Measurements from ENCODE around the gene SHANK2. TPM values are rescaled to one million over a fixed set of nuclear protein-coding genes. Genes with fewer than 3 reads are reported as not detected.
A peak's percentile ranks its signal among the peaks of the same experiment; 100 is the strongest.
"Not testable (repeated sequence)": the region's sequence is repeated elsewhere in the genome, so short reads cannot be mapped to it uniquely, and the experiment has no call there.

SHANK2 gene
- total RNA-seq, 1 experiment from 2014 or later, result not detected

GRCh38 chr11:71245601-71246391 lies 6.6 kb downstream of the SHANK2 start:
- DNase-seq (ENCODE audit: low read depth), result no peak

- no peak for DNase-seq (ENCODE audit: low read depth)
Measured at GRCh38 chr11:71244116-71244810, 8.1 kb downstream of the SHANK2 start.

GRCh38 chr11:71242391-71242790 lies 10.0 kb downstream of the SHANK2 start:
- DNase-seq (ENCODE audit: low read depth), result no peak

DNA sequence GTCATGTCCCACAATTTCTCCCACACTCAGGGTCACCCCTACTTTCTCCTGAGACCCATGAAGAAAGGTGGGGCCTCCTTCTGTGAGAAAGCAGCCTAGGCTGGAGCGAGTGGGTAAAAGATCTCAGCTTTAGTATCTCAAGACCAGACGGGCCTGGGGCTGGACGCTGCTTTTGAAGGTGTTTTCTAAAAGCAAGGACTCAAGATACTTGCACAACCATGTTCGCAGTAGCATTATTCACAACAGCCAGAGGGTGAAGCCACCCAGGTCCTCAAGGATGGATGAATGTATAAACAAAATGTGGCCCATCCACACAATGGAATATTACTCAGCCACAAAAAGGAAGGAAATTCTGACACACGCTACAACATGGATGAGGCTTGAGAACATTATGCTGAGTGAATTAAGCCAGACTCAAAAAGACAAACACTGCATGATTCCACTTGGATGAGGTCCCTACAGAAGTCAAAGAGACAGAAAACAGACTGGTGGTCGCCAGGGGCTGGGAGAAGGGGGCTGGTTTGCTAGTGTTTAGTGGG lies 10.6 kb downstream of the SHANK2 start:
- DNase-seq (ENCODE audit: low read depth), result no peak

DNA sequence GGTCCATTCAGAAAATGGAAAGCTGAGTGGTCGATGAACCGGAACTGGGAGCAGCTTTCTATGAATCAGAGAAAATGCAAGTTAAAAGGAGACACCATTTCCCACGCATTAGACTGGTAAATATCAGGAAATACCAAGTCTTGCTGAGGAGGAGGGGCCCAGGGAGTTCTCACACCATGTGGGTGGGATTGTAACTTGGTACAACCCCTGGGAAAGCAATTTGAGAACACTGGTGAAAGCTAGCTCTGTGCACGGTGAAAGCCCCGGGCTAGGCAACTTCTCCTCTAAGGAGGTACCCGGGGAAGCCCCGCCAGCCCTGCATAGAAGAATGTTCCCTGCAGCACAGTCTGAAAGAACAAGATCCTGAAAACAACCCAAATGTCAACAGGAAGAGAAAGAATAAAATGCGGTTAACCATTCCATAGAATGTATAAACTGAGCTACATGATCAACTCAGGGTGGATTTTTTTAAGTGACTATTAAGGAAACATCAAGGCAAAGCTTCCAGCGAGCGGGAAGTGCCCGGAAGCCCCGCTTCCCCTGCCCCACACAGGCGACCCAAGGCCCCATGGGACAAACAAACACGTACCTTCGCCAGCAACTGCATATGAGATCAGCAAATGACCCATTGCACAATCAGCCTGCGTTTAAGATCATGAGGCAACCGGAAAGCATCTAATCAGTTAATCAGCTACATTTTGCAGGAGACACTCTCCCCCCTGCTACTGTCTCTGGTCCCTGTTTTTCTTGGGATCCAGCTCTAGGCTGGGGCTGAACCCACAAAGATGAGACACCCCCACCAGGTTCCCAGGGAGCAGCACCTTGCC lies 11.3 kb downstream of the SHANK2 start:
- peak; percentile 83 for DNase-seq (ENCODE audit: low read depth)

DNA sequence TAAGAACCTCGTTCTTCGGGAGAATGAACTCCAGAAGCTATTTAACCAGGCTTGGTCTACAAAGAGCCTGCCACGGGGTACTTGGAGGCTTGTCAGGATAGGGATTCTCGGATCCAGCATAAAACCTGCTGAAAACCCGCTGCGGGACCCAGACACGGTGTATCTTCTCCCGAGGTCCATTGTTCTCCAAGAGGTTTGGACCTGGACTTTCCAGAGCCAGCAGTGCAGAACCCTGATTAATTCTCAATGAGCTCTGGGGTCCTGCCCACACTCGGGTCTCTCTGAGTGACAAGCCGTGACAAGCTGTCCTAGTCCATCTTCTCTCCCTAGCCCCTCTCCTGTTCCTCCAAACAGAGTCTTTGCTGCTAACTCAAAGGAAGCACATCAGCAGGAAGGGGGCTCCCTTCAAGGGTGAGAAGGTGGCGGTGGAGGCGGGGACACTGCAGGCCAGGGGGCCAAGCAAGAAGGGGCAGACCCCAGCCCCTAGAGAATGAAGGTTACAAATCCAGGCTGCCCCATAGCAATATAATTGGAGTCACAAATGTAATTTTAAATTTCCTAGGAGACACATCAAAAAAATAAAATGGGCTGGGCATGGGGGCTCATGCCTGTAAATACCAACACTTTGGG lies 12.2 kb downstream of the SHANK2 start:
- DNase-seq (ENCODE audit: low read depth), result no peak

GRCh38 chr11:71239581-71239980 lies 12.8 kb downstream of the SHANK2 start:
- DNase-seq (ENCODE audit: low read depth), result no peak

- no peak for DNase-seq (ENCODE audit: low read depth)
Measured at GRCh38 chr11:71238941-71239340, 13.4 kb downstream of the SHANK2 start.

- no peak for DNase-seq (ENCODE audit: low read depth)
Measured at GRCh38 chr11:71238285-71238875, 14.0 kb downstream of the SHANK2 start.

- DNase-seq (ENCODE audit: low read depth), result no peak
Measured at GRCh38 chr11:71237853-71238252, 14.5 kb downstream of the SHANK2 start.

DNA sequence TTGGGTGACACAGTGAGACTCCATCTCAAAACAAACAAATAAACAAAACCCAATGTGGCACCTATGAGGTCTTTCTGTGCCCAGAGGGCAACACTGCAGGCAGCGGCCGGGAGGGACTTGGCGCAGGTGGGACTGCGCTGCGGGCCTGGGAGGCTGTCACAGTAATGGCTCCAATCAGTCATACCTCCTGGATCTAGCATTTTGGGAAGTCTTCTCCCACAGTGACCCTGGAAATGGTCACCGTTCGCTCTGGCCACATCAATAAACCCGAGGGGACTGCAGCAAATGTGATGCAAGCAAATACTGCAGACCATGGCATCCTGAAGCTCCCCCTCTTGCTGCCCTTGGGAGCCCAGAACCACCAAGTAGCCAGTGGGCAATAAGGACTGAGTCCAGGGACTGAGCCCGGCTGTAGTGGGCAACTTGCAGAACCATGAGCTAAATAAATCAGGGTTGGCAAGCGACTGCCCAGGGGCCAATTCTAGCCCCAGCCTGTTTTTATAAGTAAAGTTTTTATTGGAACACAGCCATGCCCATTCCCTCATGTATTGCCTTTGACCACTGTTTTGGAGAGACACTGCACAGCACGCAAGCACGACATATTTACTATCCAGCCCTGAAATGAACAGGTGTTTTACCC lies 15.4 kb downstream of the SHANK2 start:
- DNase-seq (ENCODE audit: low read depth), result no peak

GRCh38 chr11:71235719-71236118 lies 16.7 kb downstream of the SHANK2 start:
- no peak for DNase-seq (ENCODE audit: low read depth)

- not testable (repeated sequence) for DNase-seq (ENCODE audit: low read depth)
Measured at GRCh38 chr11:71233896-71234852, 18.2 kb downstream of the SHANK2 start.

DNA sequence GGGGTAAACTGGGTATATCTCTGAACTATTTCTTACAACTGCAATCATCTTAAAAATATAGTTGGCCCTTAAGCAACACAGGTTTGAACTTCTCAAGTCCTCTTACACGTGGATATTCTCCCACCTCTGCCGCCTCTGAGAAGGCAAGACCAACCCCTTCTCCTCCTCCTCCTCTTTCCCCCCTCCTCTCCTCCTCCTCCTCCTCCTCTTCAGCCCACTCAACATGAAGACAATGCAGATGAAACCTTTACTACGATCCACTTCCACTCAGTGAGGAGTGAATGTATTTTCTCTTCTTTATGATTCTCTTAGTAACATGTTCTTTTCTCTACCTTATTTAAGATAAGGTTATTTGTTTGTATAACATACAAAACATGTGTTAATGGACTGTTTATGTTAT lies 20.0 kb downstream of the SHANK2 start:
- DNase-seq (ENCODE audit: low read depth), result no peak

DNA sequence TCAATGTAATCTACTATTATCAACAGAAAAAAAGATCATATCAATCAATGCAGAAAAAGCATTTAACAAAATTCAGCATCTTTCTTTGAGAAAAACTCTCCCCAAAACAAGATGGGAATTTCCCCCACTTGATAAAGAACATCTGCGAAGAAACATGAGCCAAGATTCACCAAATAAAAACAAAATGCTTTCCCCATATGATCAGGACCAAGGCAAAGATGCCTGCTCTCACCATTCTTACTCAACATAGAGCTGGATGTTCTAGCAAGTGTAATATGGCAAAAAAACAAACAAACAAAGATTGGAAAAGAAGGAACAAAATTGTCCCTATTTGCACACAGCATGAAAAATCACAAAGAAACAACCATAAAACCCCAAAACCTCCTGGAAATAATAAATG lies 23.4 kb downstream of the SHANK2 start:
- DNase-seq (ENCODE audit: low read depth), result no peak

- DNase-seq (ENCODE audit: low read depth), result no peak
Measured at GRCh38 chr11:71227058-71227659, 25.2 kb downstream of the SHANK2 start.

DNA sequence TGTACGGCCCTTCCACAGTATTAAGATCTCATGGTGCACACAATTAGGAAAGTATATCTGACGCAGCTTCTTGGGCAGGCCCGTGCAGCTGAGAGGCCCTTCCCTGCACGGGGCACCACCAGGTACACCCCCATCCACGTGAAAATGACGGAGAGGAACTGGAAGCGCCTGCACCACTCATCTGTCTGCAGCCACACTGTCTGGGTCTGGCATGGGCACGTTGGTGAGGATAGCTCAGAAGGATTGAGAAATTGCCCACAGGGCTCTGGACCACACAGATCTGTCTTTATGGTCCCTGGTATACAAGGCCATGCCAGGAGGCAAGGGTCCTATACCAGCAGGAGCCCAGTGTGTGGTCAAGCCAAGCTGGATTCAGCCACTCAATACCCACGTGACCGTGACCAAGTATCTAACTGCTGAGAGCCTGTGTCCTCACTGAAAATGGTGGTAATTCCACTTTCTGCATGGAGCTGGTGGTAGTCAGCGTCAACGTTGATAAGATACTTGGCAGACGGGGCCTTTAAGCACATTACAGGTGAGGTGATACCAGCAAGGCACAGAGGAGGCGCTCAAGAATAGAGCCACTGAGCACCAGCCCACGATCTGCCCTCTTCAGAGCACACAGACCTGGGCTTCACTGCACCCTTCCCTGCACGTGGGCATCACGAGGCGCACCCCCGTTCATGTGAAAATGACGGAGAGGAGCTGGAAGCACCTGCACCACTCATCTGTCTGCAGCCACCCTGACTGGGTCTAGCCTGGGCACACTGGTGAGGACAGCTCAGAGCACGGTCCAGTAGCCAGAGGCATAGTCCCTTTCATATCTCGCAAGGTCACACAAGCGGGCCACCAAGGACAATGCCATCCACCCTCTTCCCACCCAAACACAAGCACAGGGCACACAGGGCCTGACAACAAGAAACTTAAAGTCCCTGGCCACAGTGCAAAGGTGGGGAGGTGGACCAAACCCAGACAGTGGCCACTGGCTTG lies 28.4 kb downstream of the SHANK2 start:
- no peak for DNase-seq (ENCODE audit: low read depth)

- DNase-seq (ENCODE audit: low read depth), result no peak
Measured at GRCh38 chr11:71223081-71223405, 29.3 kb downstream of the SHANK2 start.
